GM19395 (cell line): ENCODE measurements around the gene HTRA2.

Experiments
- ATAC-seq: cut with Tn5 transposase; IDR thresholded peaks from one replicate; pipeline ENCODE4 v1.9.1; 2021; ENCODE audit warnings: mild to moderate bottlenecking, moderate library complexity; ENCODE audit not compliant: unreplicated experiment

The HTRA2 gene

DNA sequence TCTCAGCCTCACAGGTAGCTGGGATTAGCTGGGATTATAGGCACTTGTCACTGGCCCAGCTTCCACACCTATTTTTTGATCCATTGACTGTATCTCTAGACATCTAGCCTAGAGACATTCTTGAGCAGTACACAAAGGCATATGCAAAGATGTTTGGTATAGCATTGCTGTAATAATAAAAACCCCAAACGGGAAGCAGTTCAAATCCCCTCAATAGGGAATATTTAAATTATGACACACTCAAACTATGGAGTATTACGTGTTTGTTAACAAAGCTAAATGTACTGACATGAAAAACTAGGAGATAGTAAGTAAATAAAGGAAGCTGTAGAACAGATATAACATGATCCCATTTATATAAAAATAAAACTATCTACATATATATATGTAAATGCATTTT lies 52.5 kb downstream of the HTRA2 start:
- no peak for ATAC-seq
